Smooth muscle cell (in vitro differentiated cells): ENCODE data around the gene PTPRG. TPM values are rescaled to one million over a fixed set of nuclear protein-coding genes. Genes with fewer than 3 reads are reported as not detected.

Experiments used
- DNase-seq: peaks from one replicate; lab custom pipeline; 2025; ENCODE audit not compliant: unreplicated experiment; lab: John Stamatoyannopoulos, UW
- H2AFZ ChIP-seq: fragments of 200-600 bp; sonication (generic); 2 replicates; pipeline ENCODE4 v1.6.0; 2016; ENCODE audit warnings: antibody characterized with exemption, low read depth, mild to moderate bottlenecking
- H3F3A ChIP-seq: fragments of 200-600 bp; sonication (generic); 2 replicates; pipeline ENCODE4 v1.6.0; 2017; ENCODE audit warnings: antibody characterized with exemption, low read depth
- H3K27ac ChIP-seq: fragments of 200-600 bp; sonication (generic); 2 replicates; pipeline ENCODE4 v1.5.1; 2016; ENCODE audit warnings: low read depth, mild to moderate bottlenecking
- H3K27me3 ChIP-seq: fragments of 200-600 bp; sonication (generic); 2 replicates; pipeline ENCODE4 v1.6.1; 2016; ENCODE audit warnings: low read depth, mild to moderate bottlenecking
- H3K36me3 ChIP-seq: fragments of 200-600 bp; sonication (generic); 2 replicates; pipeline ENCODE4 v1.5.1; 2016; ENCODE audit warnings: low read depth
- H3K4me1 ChIP-seq: fragments of 200-600 bp; sonication (generic); 2 replicates; pipeline ENCODE4 v1.5.1; 2016; ENCODE audit warnings: low read depth
- H3K4me2 ChIP-seq: fragments of 200-600 bp; sonication (generic); 2 replicates; pipeline ENCODE4 v1.6.0; 2016; ENCODE audit warnings: mild to moderate bottlenecking
- H3K4me3 ChIP-seq: fragments of 200-600 bp; sonication (generic); 2 replicates; pipeline ENCODE4 v1.5.1; 2016; ENCODE audit warnings: mild to moderate bottlenecking
- H3K79me2 ChIP-seq: fragments of 200-600 bp; sonication (generic); 2 replicates; pipeline ENCODE4 v1.6.0; 2016; ENCODE audit warnings: low read depth, mild to moderate bottlenecking
- H3K9ac ChIP-seq: fragments of 200-600 bp; sonication (generic); 2 replicates; pipeline ENCODE4 v1.6.0; 2016; ENCODE audit warnings: low read depth
- H3K9me3 ChIP-seq: fragments of 200-600 bp; sonication (generic); replicated peaks from 2 replicates; pipeline ENCODE4 v1.5.1; 2016; ENCODE audit warnings: low read depth
- H4K20me1 ChIP-seq: fragments of 200-600 bp; sonication (generic); 2 replicates; pipeline ENCODE4 v1.6.0; 2016; ENCODE audit warnings: low read depth
- CTCF ChIP-seq: fragments of 200-600 bp; sonication (generic); IDR thresholded peaks from 2 replicates; pipeline ENCODE4 v1.5.1; 2017; ENCODE audit warnings: borderline replicate concordance, mild to moderate bottlenecking, antibody characterized with exemption; ENCODE audit not compliant: insufficient read depth, poor library complexity, severe bottlenecking
- WGBS: methylation state at CpG from one replicate; pipeline ENCODE4 v1.1.7; 2016; ENCODE audit warnings: low lambda C conversion rate; 5-methylcytosine and 5-hydroxymethylcytosine counted together
- polyA plus RNA-seq: library from polyadenylated mRNA; unstranded; fragments of >200 nt; fragmentation: Nextera tagmentation; extraction: Ambion mirVana; gene quantifications from 2 replicates; pipeline ENCODE4 v1.2.1, GENCODE V29; 2016
- total RNA-seq: library from RNA; depleted of rRNA; stranded (reverse); fragments of >200 nt; gene quantifications from 2 replicates; pipeline ENCODE4 v1.2.3, GENCODE V29; 2014

PTPRG gene
- total and polyA plus RNA-seq, 2 experiments from 2014 or later, result 21.2 to 87.3 TPM

GRCh38 chr3:61991706-61992105, 430.3 kb downstream of the PTPRG start:
- DNase-seq, result no peak
- no peak for TF ChIP-seq CTCF
- H2AFZ ChIP-seq, result no peak overlapping the region

GRCh38 chr3:61996366-61996765, 435.0 kb downstream of the PTPRG start:
- no peak overlapping the region for H2AFZ ChIP-seq
- H3K79me2 ChIP-seq, result no peaks in the 10 kb centered on the region
- H3K27me3 ChIP-seq, result no peaks in the 10 kb centered on the region
- H3F3A ChIP-seq, result no peaks in the 10 kb centered on the region
- peaks cover 26% of the 10 kb centered on the region for H4K20me1 ChIP-seq
- no peak for DNase-seq
- 41% methylated on average over 1 of the region's 1 CpG for WGBS
- peak overlapping the region; percentile 30 for H3K4me2 ChIP-seq
- no peak overlapping the region for H3K9ac ChIP-seq
- peaks cover 9% of the 10 kb centered on the region for H3K4me1 ChIP-seq
- H3K4me3 ChIP-seq, result no peak overlapping the region
- H3K36me3 ChIP-seq, result no peaks in the 10 kb centered on the region
- TF ChIP-seq CTCF, result no peak
- H3K9me3 ChIP-seq, result no peaks in the 10 kb centered on the region
- no peak overlapping the region for H3K27ac ChIP-seq

More at GRCh38 chr3:61991706-61992105, 430.3 kb downstream of the PTPRG start:
- 95% methylated on average over 8 of the region's 8 CpGs for WGBS
- Histone ChIP-seq H3K4me2 (no peak overlapping the region), H3K36me3 (peaks cover 3% of the 10 kb centered on the region), H3F3A (no peaks in the 10 kb centered on the region), H3K9me3 (no peaks in the 10 kb centered on the region), H3K9ac (no peak overlapping the region), H3K4me3 (no peak overlapping the region), H4K20me1 (peaks cover 23% of the 10 kb centered on the region), H3K4me1 (peaks cover 23% of the 10 kb centered on the region), H3K27ac (no peak overlapping the region), H3K27me3 (no peaks in the 10 kb centered on the region), H3K79me2 (no peaks in the 10 kb centered on the region)

- 24% methylated on average over 4 of the region's 4 CpGs for WGBS
These were observed 435.7 kb downstream of the PTPRG start for GRCh38 chr3:61997101-61997500.

More at GRCh38 chr3:61997101-61997500, 435.7 kb downstream of the PTPRG start:
- H3K9ac ChIP-seq, result no peak overlapping the region
- H2AFZ ChIP-seq, result no peak overlapping the region
- no peaks in the 10 kb centered on the region for H3F3A ChIP-seq
- H3K27me3 ChIP-seq, result no peaks in the 10 kb centered on the region
- TF ChIP-seq CTCF, result no peak
- H3K79me2 ChIP-seq, result no peaks in the 10 kb centered on the region
- H3K4me2 ChIP-seq, result peak overlapping the region; percentile 8
- H3K4me3 ChIP-seq, result no peak overlapping the region
- H4K20me1 ChIP-seq, result peaks cover 26% of the 10 kb centered on the region
- peak overlapping the region; percentile 34 for H3K27ac ChIP-seq
- H3K4me1 ChIP-seq, result peaks cover 9% of the 10 kb centered on the region
- no peak for DNase-seq
- H3K9me3 ChIP-seq, result no peaks in the 10 kb centered on the region
- no peaks in the 10 kb centered on the region for H3K36me3 ChIP-seq
